Keratinocyte (primary cell): ENCODE data around the gene DNAAF5. TPM values are rescaled to one million over a fixed set of nuclear protein-coding genes. Genes with fewer than 3 reads are reported as not detected.
A peak's percentile ranks its signal among the peaks of the same experiment; 100 is the strongest.

ENCODE experiments used
- DNase-seq: peaks from one replicate; pipeline ENCODE4 v3.0.0-alpha.2; 2011; ENCODE audit warnings: low read depth, missing footprints, low spot score
- FAIRE-seq: peaks from 2 replicates; lab custom pipeline; 2011; peaks lifted over from hg19 to GRCh38; lab: Jason Lieb, UNC
- H2AFZ ChIP-seq: 2 replicates; pipeline ENCODE4 v1.6.0; 2012; ENCODE audit warnings: low read length, control low read depth, inconsistent platforms; ENCODE audit not compliant: control insufficient read depth
- H3K27ac ChIP-seq: 2 replicates; pipeline ENCODE4 v1.5.1; 2011; ENCODE audit warnings: low read length; ENCODE audit not compliant: control insufficient read depth, insufficient read depth
- H3K27me3 ChIP-seq: 3 replicates; pipeline ENCODE4 v1.6.0; 2011; ENCODE audit warnings: low read length; ENCODE audit not compliant: control insufficient read depth, insufficient read depth; ENCODE audit errors: extremely low read depth
- H3K36me3 ChIP-seq, 2 experiments: 2 replicates in 1 of 2; 3 replicates in 1 of 2; pipeline ENCODE4 v1.5.1; 2011; ENCODE audit warnings: low read length in 2 of 2, mild to moderate bottlenecking in 1 of 2; ENCODE audit not compliant: control insufficient read depth in 2 of 2, insufficient read depth in 2 of 2; ENCODE audit errors: extremely low read depth in 1 of 2
- H3K4me1 ChIP-seq: 3 replicates; pipeline ENCODE4 v1.5.1; 2011; ENCODE audit warnings: low read length; ENCODE audit not compliant: control insufficient read depth, insufficient read depth; ENCODE audit errors: extremely low read depth
- H3K4me2 ChIP-seq: 3 replicates; pipeline ENCODE4 v1.6.0; 2011; ENCODE audit warnings: low read depth, low read length; ENCODE audit not compliant: control insufficient read depth, insufficient read depth; ENCODE audit errors: extremely low read depth
- H3K4me3 ChIP-seq, 3 experiments: fragments of 200-600 bp in 1 of 3; sonication (generic) in 1 of 3; 2 replicates in 2 of 3; 3 replicates in 1 of 3; pipeline ENCODE4 v1.5.1; 2011 to 2016; ENCODE audit warnings: low read length in 3 of 3, mild to moderate bottlenecking in 3 of 3, control low read depth in 2 of 3, inconsistent platforms in 1 of 3, low read depth in 1 of 3, mixed read lengths in 1 of 3, mixed run types in 1 of 3, moderate library complexity in 1 of 3; ENCODE audit not compliant: control insufficient read depth in 2 of 3, insufficient read depth in 2 of 3; ENCODE audit errors: extremely low read depth in 1 of 3
- H3K79me2 ChIP-seq: 2 replicates; pipeline ENCODE4 v1.6.0; 2012; ENCODE audit warnings: low read length; ENCODE audit not compliant: control insufficient read depth, insufficient read depth
- H3K9ac ChIP-seq: 3 replicates; pipeline ENCODE4 v1.6.0; 2011; ENCODE audit warnings: low read length; ENCODE audit not compliant: control insufficient read depth, insufficient read depth; ENCODE audit errors: extremely low read depth
- H3K9me1 ChIP-seq: 3 replicates; pipeline ENCODE4 v1.6.0; 2011; ENCODE audit warnings: low read length; ENCODE audit not compliant: control insufficient read depth, insufficient read depth; ENCODE audit errors: extremely low read depth
- H3K9me3 ChIP-seq: 2 replicates; pipeline ENCODE4 v1.5.1; 2012; ENCODE audit warnings: low read depth, low read length; ENCODE audit not compliant: control insufficient read depth
- H4K20me1 ChIP-seq: 3 replicates; pipeline ENCODE4 v1.6.0; 2011; ENCODE audit warnings: low read length; ENCODE audit not compliant: control insufficient read depth, insufficient read depth; ENCODE audit errors: extremely low read depth
- CTCF ChIP-seq, 3 experiments: IDR thresholded peaks in 1 of 3; conservative IDR thresholded peaks in 1 of 3; optimal IDR thresholded peaks in 1 of 3; 2 replicates in 2 of 3; 3 replicates in 1 of 3; pipeline versions ENCODE3 to v1.5.1; 2011; ENCODE audit warnings: low read length in 3 of 3, mild to moderate bottlenecking in 3 of 3, moderate library complexity in 2 of 3, control low read depth in 1 of 3, inconsistent platforms in 1 of 3; ENCODE audit not compliant: insufficient read depth in 2 of 3; ENCODE audit errors: extremely low read depth in 1 of 3
- EZH2 ChIP-seq: IDR thresholded peaks from one replicate; pipeline ENCODE4 v1.6.1; 2012; ENCODE audit warnings: inconsistent platforms, mild to moderate bottlenecking, low read length, moderate library complexity
- dilution Hi-C: fragments of 300-500 bp; cut with MboI; formaldehyde crosslinking; loops from one replicate; pipeline ENCODE4 v1.7.0; 2020; ENCODE audit warnings: low sequenced_read_pairs; ENCODE audit not compliant: extremely low pct_ligation_motif_present
- polyA plus RNA-seq, 5 experiments: library from polyadenylated mRNA; depleted of rRNA in 3 of 5; stranded (reverse) in 3 of 5; stranded (forward) in 1 of 5; unstranded in 1 of 5; fragments of >200 nt; gene quantifications; 1 replicate in 1 of 5; 2 replicates in 3 of 5; 3 replicates in 1 of 5; pipeline versions ENCODE4 v1.2.1 to v1.2.3, GENCODE V29; 2011 to 2012; ENCODE audit warnings: missing spikeins in 2 of 5, low read depth in 1 of 5, low replicate concordance in 1 of 5

DNAAF5 gene
- polyA plus RNA-seq, 1 donor (not counting 4 experiments of a cell fraction or from before 2014, with no cell fraction given): 16.3 TPM

GRCh38 chr7:786472-787255 lies 60.2 kb downstream of the DNAAF5 start:
- no peak overlapping the region for H3K9ac ChIP-seq
- H3K27me3 ChIP-seq: no peaks in the 10 kb centered on the region
- H3K4me1 ChIP-seq: no peaks in the 10 kb centered on the region
- TF ChIP-seq CTCF (optimal IDR thresholded peaks at IDR 0.05 in 1 of 3, IDR thresholded peaks at IDR 0.05 in 1 of 3, conservative IDR thresholded peaks at IDR 0.05 in 1 of 3; ENCODE audit: extremely low read depth in 1 of 3, insufficient read depth in 2 of 3, low read length in 3 of 3) (peak; percentile 83 to 86 (median 86)), EZH2 (no peak)
- H2AFZ ChIP-seq: no peak overlapping the region
- FAIRE-seq (peak; percentile 48), DNase-seq (peak; percentile 36)
- H3K9me3 ChIP-seq: no peaks in the 10 kb centered on the region
- H3K4me2 ChIP-seq: no peak overlapping the region
- H3K4me3 ChIP-seq: no peak overlapping the region
- H4K20me1 ChIP-seq: no peaks in the 10 kb centered on the region
- H3K27ac ChIP-seq: no peak overlapping the region
- peaks cover 9 to 30% of the 10 kb centered on the region in 2 experiments for H3K36me3 ChIP-seq
- no peaks in the 10 kb centered on the region for H3K9me1 ChIP-seq
- dilution Hi-C loops: no loop called here
- no peaks in the 10 kb centered on the region for H3K79me2 ChIP-seq

- H3K9me1 ChIP-seq: no peaks in the 10 kb centered on the region
- H3K36me3 ChIP-seq: peaks cover 9 to 23% of the 10 kb centered on the region in 2 experiments
- H3K9me3 ChIP-seq: no peaks in the 10 kb centered on the region
- H3K27me3 ChIP-seq: no peaks in the 10 kb centered on the region
- no peaks in the 10 kb centered on the region for H4K20me1 ChIP-seq
- no peaks in the 10 kb centered on the region for H3K79me2 ChIP-seq
- no peak overlapping the region for H2AFZ ChIP-seq
- H3K9ac ChIP-seq: no peak overlapping the region
- H3K4me1 ChIP-seq: no peaks in the 10 kb centered on the region
- no peak overlapping the region for H3K4me2 ChIP-seq
- no peak overlapping the region for H3K27ac ChIP-seq
- dilution Hi-C loops: no loop called here
- TF ChIP-seq CTCF (optimal IDR thresholded peaks at IDR 0.05 in 1 of 3, IDR thresholded peaks at IDR 0.05 in 1 of 3, conservative IDR thresholded peaks at IDR 0.05 in 1 of 3; ENCODE audit: extremely low read depth in 1 of 3, insufficient read depth in 2 of 3, low read length in 3 of 3) (peak in 1 of 3 experiments; percentile 6), EZH2 (no peak)
- DNase-seq (no peak), FAIRE-seq (no peak)
- H3K4me3 ChIP-seq: no peak overlapping the region
Observed at GRCh38 chr7:787332-788240, 61.1 kb downstream of the DNAAF5 start.
